HG02588 (cell line): Measurements from ENCODE around the gene SNX9.

Source experiments
- ATAC-seq: cut with Tn5 transposase; IDR thresholded peaks from one replicate; pipeline ENCODE4 v1.9.1; 2021; ENCODE audit warnings: mild to moderate bottlenecking, moderate library complexity; ENCODE audit not compliant: unreplicated experiment

Gene SNX9

GRCh38 chr6:157974341-157974894 lies 151.4 kb downstream of the SNX9 start:
- no peak for ATAC-seq

GRCh38 chr6:157974967-157975366 lies 151.9 kb downstream of the SNX9 start:
- no peak for ATAC-seq

GRCh38 chr6:157975456-157975855 lies 152.4 kb downstream of the SNX9 start:
- ATAC-seq, result no peak

GRCh38 chr6:157976345-157977175 lies 153.5 kb downstream of the SNX9 start:
- no peak for ATAC-seq

GRCh38 chr6:157977176-157977804 lies 154.2 kb downstream of the SNX9 start:
- ATAC-seq, result no peak

- ATAC-seq, result no peak
Measured at GRCh38 chr6:157978021-157978783, 155.2 kb downstream of the SNX9 start.

GRCh38 chr6:157980288-157981131 lies 157.5 kb downstream of the SNX9 start:
- ATAC-seq, result no peak

- ATAC-seq, result peak; percentile 25
Measured at GRCh38 chr6:157981132-157981394, 158.0 kb downstream of the SNX9 start.

GRCh38 chr6:157981395-157982101 lies 158.5 kb downstream of the SNX9 start, which contains the start of gene SYNJ2:
SYNJ2 (plus strand) TSS chr6:157981863; CDS start chr6:157981962, 99 bp downstream.
- ATAC-seq, result peak; percentile 82

- ATAC-seq, result peak; percentile 41
Measured at GRCh38 chr6:157982102-157982562, 159.1 kb downstream of the SNX9 start.

- ATAC-seq, result no peak
Measured at GRCh38 chr6:157982563-157983405, 159.7 kb downstream of the SNX9 start.

- no peak for ATAC-seq
Measured at GRCh38 chr6:157983406-157984119, 160.5 kb downstream of the SNX9 start.

GRCh38 chr6:157984128-157984527 lies 161.1 kb downstream of the SNX9 start:
- no peak for ATAC-seq

- no peak for ATAC-seq
Measured at GRCh38 chr6:157984686-157985225, 161.7 kb downstream of the SNX9 start.

GRCh38 chr6:157985378-157986155 lies 162.5 kb downstream of the SNX9 start:
- ATAC-seq, result no peak

- no peak for ATAC-seq
Measured at GRCh38 chr6:157987788-157988699, 165.0 kb downstream of the SNX9 start.
